ENCODE data around the gene ASB17.

ASB17 gene

GRCh38 chr1:75916834-75917233 is 15.4 kb downstream of the ASB17 start:
- no peak overlapping the region for H3K9ac ChIP-seq (ENCODE audit: low read depth, low read length)
- no peaks in the 10 kb centered on the region for H3K36me3 ChIP-seq (ENCODE audit: insufficient read depth, low read length)
- H3K9me3 ChIP-seq (ENCODE audit: control insufficient read depth, insufficient read depth, low read length), result no peaks in the 10 kb centered on the region
- no peaks in the 10 kb centered on the region for H3K4me1 ChIP-seq (ENCODE audit: insufficient read depth, low read length)

GRCh38 chr1:75908717-75909152 is 23.5 kb downstream of the ASB17 start:
- Histone ChIP-seq H3K4me1 (ENCODE audit: insufficient read depth, low read length) (peaks cover 6% of the 10 kb centered on the region), H3K36me3 (ENCODE audit: insufficient read depth, low read length) (no peaks in the 10 kb centered on the region), H3K9me3 (ENCODE audit: control insufficient read depth, insufficient read depth, low read length) (no peaks in the 10 kb centered on the region; the same call in 1 of the 2 replicates), H3K9ac (ENCODE audit: low read depth, low read length) (no peak overlapping the region)

- no peaks in the 10 kb centered on the region for H3K36me3 ChIP-seq (ENCODE audit: insufficient read depth, low read length)
- no peaks in the 10 kb centered on the region for H3K4me1 ChIP-seq (ENCODE audit: insufficient read depth, low read length)
- H3K9ac ChIP-seq (ENCODE audit: low read depth, low read length), result no peak overlapping the region
- H3K9me3 ChIP-seq (ENCODE audit: control insufficient read depth, insufficient read depth, low read length), result no peaks in the 10 kb centered on the region
Observed at GRCh38 chr1:75901371-75901770, 30.8 kb downstream of the ASB17 start.

GRCh38 chr1:75884437-75884836 is 47.8 kb downstream of the ASB17 start:
- Histone ChIP-seq H3K4me1 (ENCODE audit: insufficient read depth, low read length) (no peaks in the 10 kb centered on the region), H3K9ac (ENCODE audit: low read depth, low read length) (no peak overlapping the region), H3K36me3 (ENCODE audit: insufficient read depth, low read length) (no peaks in the 10 kb centered on the region), H3K9me3 (ENCODE audit: control insufficient read depth, insufficient read depth, low read length) (no peaks in the 10 kb centered on the region)

GRCh38 chr1:75879985-75880384 is 52.2 kb downstream of the ASB17 start:
- Histone ChIP-seq H3K36me3 (ENCODE audit: insufficient read depth, low read length) (no peaks in the 10 kb centered on the region), H3K9me3 (ENCODE audit: control insufficient read depth, insufficient read depth, low read length) (no peaks in the 10 kb centered on the region), H3K9ac (ENCODE audit: low read depth, low read length) (no peak overlapping the region), H3K4me1 (ENCODE audit: insufficient read depth, low read length) (no peaks in the 10 kb centered on the region)

- Histone ChIP-seq H3K36me3 (ENCODE audit: insufficient read depth, low read length) (no peaks in the 10 kb centered on the region), H3K9me3 (ENCODE audit: control insufficient read depth, insufficient read depth, low read length) (no peaks in the 10 kb centered on the region; the same call in 1 of the 2 replicates), H3K9ac (ENCODE audit: low read depth, low read length) (no peak overlapping the region), H3K4me1 (ENCODE audit: insufficient read depth, low read length) (peaks cover 6% of the 10 kb centered on the region; the same call in 1 of the 2 replicates)
Observed at GRCh38 chr1:75870951-75871350, 61.3 kb downstream of the ASB17 start.

All from ES-I3 (cell line).